Measurements from ENCODE around the gene ZNF483. TPM values are rescaled to one million over a fixed set of nuclear protein-coding genes. Genes with fewer than 3 reads are reported as not detected.
"Not testable (repeated sequence)": the region's sequence is repeated elsewhere in the genome, so short reads cannot be mapped to it uniquely, and the experiment has no call there.

Gene ZNF483
- total and polyA plus RNA-seq, 8 donors = 1.1 to 8.0 (median 5.2) TPM

- DNase-seq = no peak
- no peaks in the 10 kb centered on the region for H3K27me3 ChIP-seq
- WGBS, 2 donors = 59 to 62% methylated on average over 3 of the region's 3 CpGs
- no peak for ATAC-seq
- no peaks in the 10 kb centered on the region for H3K36me3 ChIP-seq
- no peak for FAIRE-seq
- no peaks in the 10 kb centered on the region for H3K4me1 ChIP-seq
- no peaks in the 10 kb centered on the region for H3K9me3 ChIP-seq
- intact Hi-C loops (cut with DNase I) = no loop called here
- TF ChIP-seq, protein P1, sequence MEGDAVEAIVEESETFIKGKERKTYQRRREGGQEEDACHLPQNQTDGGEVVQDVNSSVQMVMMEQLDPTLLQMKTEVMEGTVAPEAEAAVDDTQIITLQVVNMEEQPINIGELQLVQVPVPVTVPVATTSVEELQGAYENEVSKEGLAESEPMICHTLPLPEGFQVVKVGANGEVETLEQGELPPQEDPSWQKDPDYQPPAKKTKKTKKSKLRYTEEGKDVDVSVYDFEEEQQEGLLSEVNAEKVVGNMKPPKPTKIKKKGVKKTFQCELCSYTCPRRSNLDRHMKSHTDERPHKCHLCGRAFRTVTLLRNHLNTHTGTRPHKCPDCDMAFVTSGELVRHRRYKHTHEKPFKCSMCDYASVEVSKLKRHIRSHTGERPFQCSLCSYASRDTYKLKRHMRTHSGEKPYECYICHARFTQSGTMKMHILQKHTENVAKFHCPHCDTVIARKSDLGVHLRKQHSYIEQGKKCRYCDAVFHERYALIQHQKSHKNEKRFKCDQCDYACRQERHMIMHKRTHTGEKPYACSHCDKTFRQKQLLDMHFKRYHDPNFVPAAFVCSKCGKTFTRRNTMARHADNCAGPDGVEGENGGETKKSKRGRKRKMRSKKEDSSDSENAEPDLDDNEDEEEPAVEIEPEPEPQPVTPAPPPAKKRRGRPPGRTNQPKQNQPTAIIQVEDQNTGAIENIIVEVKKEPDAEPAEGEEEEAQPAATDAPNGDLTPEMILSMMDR (IDR thresholded peaks at IDR 0.05) = no peak
- H3K4me3 ChIP-seq = no peak overlapping the region
- no peak overlapping the region for H3K27ac ChIP-seq
Measured at GRCh38 chr9:111615928-111616327, 90.9 kb downstream of the ZNF483 start.

DNA sequence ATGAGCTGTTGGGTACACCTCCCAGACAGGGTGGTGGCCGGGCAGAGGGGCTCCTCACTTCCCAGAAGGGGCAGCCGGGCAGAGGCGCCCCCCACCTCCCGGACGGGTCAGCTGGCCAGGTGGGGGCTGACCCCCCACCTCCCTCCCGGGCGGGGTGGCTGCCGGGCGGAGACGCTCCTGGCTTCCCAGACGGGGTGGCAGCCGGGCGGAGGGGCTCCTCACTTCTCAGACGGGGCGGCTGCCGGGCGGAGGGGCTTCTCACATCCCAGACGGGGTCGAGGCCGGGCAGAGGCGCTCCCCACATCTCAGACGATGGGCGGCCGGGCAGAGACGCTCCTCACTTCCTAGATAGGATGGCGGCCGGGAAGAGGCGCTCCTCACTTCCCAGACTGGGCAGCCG is 92.4 kb downstream of the ZNF483 start:
- DNase-seq = peak in 1 of 6 donors; percentile 55
- H3K9me3 ChIP-seq; H3K4me3 ChIP-seq; H3K27me3 ChIP-seq; intact Hi-C loops (cut with DNase I); H3K4me1 ChIP-seq; H3K36me3 ChIP-seq; FAIRE-seq; H3K27ac ChIP-seq; ATAC-seq: not testable (repeated sequence)
- 89 to 98% methylated on average over 21 to 29 of the region's 29 CpGs for WGBS, 2 donors

GRCh38 chr9:111621895-111622480 is 97.0 kb downstream of the ZNF483 start:
- Histone ChIP-seq H3K4me1 (no peaks in the 10 kb centered on the region), H3K36me3 (no peaks in the 10 kb centered on the region), H3K4me3 (no peak overlapping the region), H3K9me3 (no peaks in the 10 kb centered on the region), H3K27ac (no peak overlapping the region), H3K27me3 (no peaks in the 10 kb centered on the region)
- WGBS, 2 donors = 15 to 21% methylated on average over 2 of the region's 2 CpGs
- DNase-seq (peak in 1 of 6 donors; percentile 27), ATAC-seq (peak; percentile 75 to 92 (median 86)), FAIRE-seq (no peak)
- TF ChIP-seq, protein P1 (IDR thresholded peaks at IDR 0.05) = peak in 3 of 4 donors; percentile 43 to 52 (median 44)
- intact Hi-C loops (cut with DNase I) = no loop called here

GRCh38 chr9:111622626-111623025 is 97.6 kb downstream of the ZNF483 start:
- Histone ChIP-seq H3K36me3 (no peaks in the 10 kb centered on the region), H3K4me3 (no peak overlapping the region), H3K27me3 (no peaks in the 10 kb centered on the region), H3K27ac (no peak overlapping the region), H3K4me1 (no peaks in the 10 kb centered on the region), H3K9me3 (no peaks in the 10 kb centered on the region)
- FAIRE-seq = no peak
- TF ChIP-seq, protein P1 (IDR thresholded peaks at IDR 0.05) = no peak
- ATAC-seq = peak; percentile 44 to 86 (median 56)
- peak in 1 of 6 donors; percentile 62 for DNase-seq
- intact Hi-C loops (cut with DNase I) = no loop called here
- WGBS, 2 donors = 44 to 73% methylated on average over 3 of the region's 3 CpGs

Other genes starting within 250 kb of the ZNF483 start
- gene OR2K2, start 195.0 kb upstream of the ZNF483 start, total RNA-seq = not detected
- gene OR2K2, start 195.0 kb upstream of the ZNF483 start, polyA plus RNA-seq = not detected
- gene ECPAS, start 40.8 kb upstream of the ZNF483 start, total RNA-seq = 10 to 100 TPM; 36.6 to 43.6 (median 40.3) TPM
- 10 to 100 TPM; 12.2 to 18.3 TPM for gene ECPAS, start 40.8 kb upstream of the ZNF483 start, polyA plus RNA-seq
- 10 to 100 TPM in 4 of 6 donors, 1 to 10 TPM in 2; 7.6 to 28.8 (median 14.6) TPM for gene PTGR1, start 74.5 kb downstream of the ZNF483 start, total RNA-seq
- 10 to 100 TPM in 1 of 2 donors, 1 to 10 TPM in 1; 5.0 to 14.7 TPM for gene PTGR1, start 74.5 kb downstream of the ZNF483 start, polyA plus RNA-seq
- gene DNAJC25, start 106.2 kb downstream of the ZNF483 start, total RNA-seq = 1 to 10 TPM; 2.2 to 4.1 (median 3.2) TPM
- gene DNAJC25, start 106.2 kb downstream of the ZNF483 start, polyA plus RNA-seq = 1 to 10 TPM; 4.0 to 6.7 TPM
- 10 to 100 TPM in 2 of 6 donors, 1 to 10 TPM in 4; 4.5 to 16.8 (median 8.3) TPM for gene GNG10, start 136.4 kb downstream of the ZNF483 start, total RNA-seq
- gene GNG10, start 136.4 kb downstream of the ZNF483 start, polyA plus RNA-seq = 10 to 100 TPM; 19.6 to 34.9 TPM